Panc1 (cell line): Measurements from ENCODE around the gene KCNG2.

Experiments
- CTCF ChIP-seq: fragments of 450-650 bp; IDR thresholded peaks from 2 replicates; pipeline ENCODE4 v1.5.1; 2017; ENCODE audit warnings: mild to moderate bottlenecking
- POLR2AphosphoS5 ChIP-seq: IDR thresholded peaks from 2 replicates; pipeline ENCODE4 v1.6.1; 2012; ENCODE audit warnings: mild to moderate bottlenecking, low read depth, low read length, moderate library complexity

- TF ChIP-seq CTCF (no peak), POLR2AphosphoS5 (no peak)
Measured at GRCh38 chr18:79792988-79793355, 4.8 kb upstream of the KCNG2 start.
